Thyroid gland (tissue), 4 donors: ENCODE data around the gene PRR3. TPM values are rescaled to one million over a fixed set of nuclear protein-coding genes. Genes with fewer than 3 reads are reported as not detected.
"Not testable (repeated sequence)": the region's sequence is repeated elsewhere in the genome, so short reads cannot be mapped to it uniquely, and the experiment has no call there.

ENCODE experiments used
- DNase-seq, 2 donors: peaks; one replicate each; pipeline ENCODE4 v3.0.0-alpha.2; 2019
- H3K27ac ChIP-seq, 3 donors: fragments of 200-600 bp; sonication (generic); 1 replicate in 2 of 3; 2 replicates in 1 of 3; pipeline ENCODE4 v1.5.1; 2016 to 2019; ENCODE audit warnings: mild to moderate bottlenecking in 1 of 3, moderate library complexity in 1 of 3
- H3K27me3 ChIP-seq: fragments of 200-600 bp; sonication (generic); one replicate; pipeline ENCODE4 v1.5.1; 2019
- H3K36me3 ChIP-seq, 2 donors: fragments of 200-600 bp; sonication (generic); one replicate each; pipeline ENCODE4 v1.5.1; 2016 to 2019
- H3K4me1 ChIP-seq, 2 donors: fragments of 200-600 bp; sonication (generic); one replicate each; pipeline ENCODE4 v1.5.1; 2017 to 2019
- H3K4me3 ChIP-seq, 3 donors: fragments of 200-600 bp; sonication (generic); replicated peaks in 1 of 3; 1 replicate in 2 of 3; 2 replicates in 1 of 3; pipeline ENCODE4 v1.5.1; 2016; ENCODE audit warnings: mild to moderate bottlenecking in 1 of 3
- H3K9me3 ChIP-seq: fragments of 200-600 bp; sonication (generic); one replicate; pipeline ENCODE4 v1.5.1; 2017
- CTCF ChIP-seq, 6 experiments: fragments of 200-600 bp in 3 of 6; fragments of 450-650 bp in 3 of 6; sonication (generic) in 3 of 6; IDR thresholded peaks; one replicate each; pipeline ENCODE4 v1.5.1; 2016 to 2019; ENCODE audit warnings: antibody characterized with exemption in 6 of 6, mild to moderate bottlenecking in 2 of 6, inconsistent platforms in 1 of 6, moderate library complexity in 1 of 6
- POLR2A ChIP-seq, 2 donors: fragments of 450-650 bp; IDR thresholded peaks; one replicate each; pipeline ENCODE4 v1.6.1; 2017; ENCODE audit warnings: antibody characterized with exemption in 2 of 2, mild to moderate bottlenecking in 2 of 2, moderate library complexity in 1 of 2
- WGBS, 2 donors: methylation state at CpG; one replicate each; pipeline ENCODE4 v1.1.5; 2017; 5-methylcytosine and 5-hydroxymethylcytosine counted together
- intact Hi-C: fragments of 100-400 bp; cut with DNase I; formaldehyde crosslinking; loops from one replicate; pipeline ENCODE4 v1.15.1; 2023
- total RNA-seq, 4 donors: library from RNA; depleted of rRNA; stranded (reverse); fragments of >200 nt; gene quantifications; one replicate each; pipeline ENCODE4 v1.2.3, GENCODE V29; 2016

The PRR3 gene
- total RNA-seq, 4 donors from 2014 or later, result 7.4 to 18.0 (median 12.2) TPM

- intact Hi-C loops, result no loop called here
- H3K9me3 ChIP-seq, result no peaks in the 10 kb centered on the region
- no peaks in the 10 kb centered on the region for H3K36me3 ChIP-seq
- TF ChIP-seq CTCF (IDR thresholded peaks at IDR 0.05), result no peak
- TF ChIP-seq POLR2A (IDR thresholded peaks at IDR 0.05), result no peak
- WGBS, 2 donors, result 52 to 70% methylated on average over 5 of the region's 5 CpGs
- H3K4me3 ChIP-seq, result no peak overlapping the region
- H3K4me1 ChIP-seq, result no peaks in the 10 kb centered on the region
- H3K27ac ChIP-seq, result no peak overlapping the region
- no peak for DNase-seq
- H3K27me3 ChIP-seq, result no peaks in the 10 kb centered on the region
Observed at GRCh38 chr6:30511169-30511546, 45.9 kb upstream of the PRR3 start.

GRCh38 chr6:30513451-30513850, 43.6 kb upstream of the PRR3 start:
- Histone ChIP-seq H3K4me3 (no peak overlapping the region), H3K9me3 (no peaks in the 10 kb centered on the region), H3K36me3 (no peaks in the 10 kb centered on the region), H3K27ac (no peak overlapping the region), H3K27me3 (no peaks in the 10 kb centered on the region), H3K4me1 (no peaks in the 10 kb centered on the region)
- no peak for TF ChIP-seq POLR2A (IDR thresholded peaks at IDR 0.05)
- no peak for TF ChIP-seq CTCF (IDR thresholded peaks at IDR 0.05)
- intact Hi-C loops, result no loop called here
- 91 to 94% methylated on average over 2 of the region's 2 CpGs for WGBS, 2 donors
- DNase-seq, result no peak

GRCh38 chr6:30515106-30515505, 42.0 kb upstream of the PRR3 start:
- DNase-seq, result no peak
- Histone ChIP-seq H3K9me3 (no peaks in the 10 kb centered on the region), H3K36me3 (no peaks in the 10 kb centered on the region), H3K4me3 (no peak overlapping the region), H3K27ac (peak overlapping the region; percentile 40 to 76 (median 44)), H3K27me3 (no peaks in the 10 kb centered on the region), H3K4me1 (peaks cover 3 to 5% of the 10 kb centered on the region in 2 donors)
- intact Hi-C loops, result no loop called here
- TF ChIP-seq CTCF (IDR thresholded peaks at IDR 0.05) (no peak), POLR2A (IDR thresholded peaks at IDR 0.05) (no peak)
- 44 to 56% methylated on average over 4 of the region's 4 CpGs for WGBS, 2 donors

GRCh38 chr6:30515944-30516753, 40.9 kb upstream of the PRR3 start:
- H3K27me3 ChIP-seq, result no peaks in the 10 kb centered on the region
- peak overlapping the region; percentile 70 to 76 (median 76) for H3K27ac ChIP-seq
- WGBS, 2 donors, result 3 to 7% methylated on average over 33 of the region's 33 CpGs
- intact Hi-C loops, result no loop called here
- peak; percentile 81 to 84 for DNase-seq
- TF ChIP-seq CTCF (IDR thresholded peaks at IDR 0.05), result no peak
- peak in 1 of 2 donors; percentile 76 for TF ChIP-seq POLR2A (IDR thresholded peaks at IDR 0.05)
- H3K9me3 ChIP-seq, result no peaks in the 10 kb centered on the region
- peak overlapping the region in 2 of 3 donors; percentile 7 to 22 for H3K4me3 ChIP-seq
- H3K36me3 ChIP-seq, result no peaks in the 10 kb centered on the region
- peaks cover 10 to 16% of the 10 kb centered on the region in 2 donors for H3K4me1 ChIP-seq

GRCh38 chr6:30516754-30517076, 40.4 kb upstream of the PRR3 start:
- WGBS, 2 donors, result 56 to 72% methylated on average over 9 of the region's 9 CpGs
- H3K9me3 ChIP-seq, intact Hi-C loops, H3K36me3 ChIP-seq, DNase-seq, H3K27me3 ChIP-seq: not testable (repeated sequence)
- peaks cover 10 to 18% of the 10 kb centered on the region in 2 donors for H3K4me1 ChIP-seq
- peak overlapping the region; percentile 70 to 76 (median 76) for H3K27ac ChIP-seq
- peak overlapping the region in 2 of 3 donors; percentile 7 to 22 for H3K4me3 ChIP-seq

- H3K4me3 ChIP-seq, H3K9me3 ChIP-seq, intact Hi-C loops, H3K27me3 ChIP-seq, DNase-seq, H3K27ac ChIP-seq, H3K36me3 ChIP-seq: not testable (repeated sequence)
- peaks cover 10 to 18% of the 10 kb centered on the region in 2 donors for H3K4me1 ChIP-seq
- 91 to 97% methylated on average over 10 to 20 of the region's 21 CpGs for WGBS, 2 donors
Observed at GRCh38 chr6:30517767-30518504, 39.2 kb upstream of the PRR3 start.

GRCh38 chr6:30518505-30519145, 38.5 kb upstream of the PRR3 start:
- H3K27me3 ChIP-seq, H3K36me3 ChIP-seq, DNase-seq, intact Hi-C loops, H3K27ac ChIP-seq, H3K9me3 ChIP-seq, H3K4me3 ChIP-seq: not testable (repeated sequence)
- H3K4me1 ChIP-seq, result peaks cover 10 to 18% of the 10 kb centered on the region in 2 donors
- 82 to 84% methylated on average over 19 of the region's 19 CpGs for WGBS, 2 donors
